OCI-LY1 (cell line): ENCODE data around the gene ZNF672.

ENCODE experiments used
- H2AFZ ChIP-seq: fragments of 200-600 bp; sonication (generic), shearing (Covaris generic); 2 replicates; pipeline ENCODE4 v1.6.0; 2014; ENCODE audit warnings: antibody characterized with exemption, mild to moderate bottlenecking, low read length
- H3F3A ChIP-seq: fragments of 200-600 bp; sonication (generic), shearing (Covaris generic); 2 replicates; pipeline ENCODE4 v1.6.0; 2014; ENCODE audit warnings: mild to moderate bottlenecking, antibody characterized with exemption, low read length, moderate library complexity; ENCODE audit not compliant: insufficient read depth
- H3K27ac ChIP-seq: fragments of 200-600 bp; sonication (generic); 2 replicates; pipeline ENCODE4 v1.5.1; 2014; ENCODE audit warnings: low read length, mixed run types, mild to moderate bottlenecking, low read depth; ENCODE audit not compliant: poor library complexity, severe bottlenecking
- H3K27me3 ChIP-seq: fragments of 200-600 bp; sonication (generic); 2 replicates; pipeline ENCODE4 v1.6.0; 2014; ENCODE audit warnings: antibody characterized with exemption, mild to moderate bottlenecking, low read length, moderate library complexity; ENCODE audit not compliant: insufficient read depth
- H3K36me3 ChIP-seq: fragments of 200-600 bp; sonication (generic); 2 replicates; pipeline ENCODE4 v1.6.1; 2014; ENCODE audit warnings: mild to moderate bottlenecking, antibody characterized with exemption, low read length, moderate library complexity, mixed read lengths; ENCODE audit not compliant: insufficient read depth
- H3K4me1 ChIP-seq: fragments of 200-600 bp; sonication (generic); 2 replicates; pipeline ENCODE4 v1.5.1; 2014; ENCODE audit warnings: mild to moderate bottlenecking, low read length, moderate library complexity; ENCODE audit not compliant: insufficient read depth, severe bottlenecking
- H3K4me2 ChIP-seq: fragments of 200-600 bp; sonication (generic), shearing (Covaris generic); 2 replicates; pipeline ENCODE4 v1.6.1; 2014; ENCODE audit warnings: low read length
- H3K4me3 ChIP-seq: fragments of 200-600 bp; sonication (generic); 2 replicates; pipeline ENCODE4 v1.5.1; 2014; ENCODE audit warnings: low read length, low read depth, mild to moderate bottlenecking, mixed read lengths; ENCODE audit not compliant: poor library complexity, severe bottlenecking
- H3K79me2 ChIP-seq: fragments of 200-600 bp; shearing (Covaris generic); 2 replicates; pipeline ENCODE4 v1.6.1; 2016; ENCODE audit warnings: mixed run types, low read length, mixed read lengths; ENCODE audit not compliant: insufficient read depth
- H3K9ac ChIP-seq: fragments of 200-600 bp; sonication (generic), shearing (Covaris generic); 2 replicates; pipeline ENCODE4 v1.6.1; 2014; ENCODE audit warnings: mild to moderate bottlenecking, low read length, mixed read lengths
- H3K9me2 ChIP-seq: fragments of 200-600 bp; sonication (generic), shearing (Covaris generic); 2 replicates; pipeline ENCODE4 v1.6.1; 2014; ENCODE audit warnings: low read depth, mild to moderate bottlenecking, low read length, mixed read lengths
- H3K9me3 ChIP-seq: fragments of 200-600 bp; shearing (Covaris generic); 2 replicates; pipeline ENCODE4 v1.6.1; 2014; ENCODE audit warnings: low read length, mixed read lengths
- H4K20me1 ChIP-seq: fragments of 200-600 bp; sonication (generic), shearing (Covaris generic); 2 replicates; pipeline ENCODE4 v1.6.0; 2016; ENCODE audit warnings: mild to moderate bottlenecking, low read length; ENCODE audit not compliant: insufficient read depth
- CTCF ChIP-seq: fragments of 200-600 bp; sonication (generic), shearing (Covaris generic); IDR thresholded peaks from 2 replicates; pipeline ENCODE4 v1.5.1; 2017; ENCODE audit warnings: mild to moderate bottlenecking, antibody characterized with exemption, low read length, moderate library complexity, mixed read lengths
- EZH2 ChIP-seq: fragments of 200-600 bp; sonication (generic), shearing (Covaris generic); IDR thresholded peaks from 2 replicates; pipeline ENCODE4 v1.8.0; 2017; ENCODE audit warnings: borderline replicate concordance, mixed run types, mild to moderate bottlenecking, antibody characterized with exemption, low read length, moderate library complexity, mixed read lengths

The ZNF672 gene

GRCh38 chr1:248840946-248841345 is 2.9 kb downstream of the ZNF672 start:
- TF ChIP-seq EZH2 (no peak), CTCF (no peak)
- no peak overlapping the region for H3K4me2 ChIP-seq
- no peaks in the 10 kb centered on the region for H3K9me3 ChIP-seq
- no peak overlapping the region for H3K9ac ChIP-seq
- H3K36me3 ChIP-seq = peaks cover 19% of the 10 kb centered on the region; the same call in 1 of the 2 replicates
- H2AFZ ChIP-seq = no peak overlapping the region
- H3K4me1 ChIP-seq = peaks cover 23% of the 10 kb centered on the region
- H3F3A ChIP-seq = no peaks in the 10 kb centered on the region
- H4K20me1 ChIP-seq = no peaks in the 10 kb centered on the region
- no peak overlapping the region for H3K4me3 ChIP-seq
- no peaks in the 10 kb centered on the region for H3K9me2 ChIP-seq
- no peak overlapping the region for H3K27ac ChIP-seq
- no peaks in the 10 kb centered on the region for H3K79me2 ChIP-seq
- H3K27me3 ChIP-seq = no peaks in the 10 kb centered on the region

GRCh38 chr1:248841702-248842395 is 3.8 kb downstream of the ZNF672 start:
- no peak for TF ChIP-seq EZH2
- TF ChIP-seq CTCF = peak; percentile 64
- Histone ChIP-seq H3F3A (no peaks in the 10 kb centered on the region), H3K4me1 (peaks cover 23% of the 10 kb centered on the region), H3K9ac (no peak overlapping the region), H3K9me2 (no peaks in the 10 kb centered on the region), H3K27ac (no peak overlapping the region), H2AFZ (no peak overlapping the region), H3K9me3 (no peaks in the 10 kb centered on the region), H3K79me2 (no peaks in the 10 kb centered on the region), H4K20me1 (no peaks in the 10 kb centered on the region), H3K4me3 (no peak overlapping the region), H3K27me3 (no peaks in the 10 kb centered on the region), H3K36me3 (peaks cover 28% of the 10 kb centered on the region), H3K4me2 (no peak overlapping the region)

- Histone ChIP-seq H3K4me3 (no peak overlapping the region), H4K20me1 (no peaks in the 10 kb centered on the region), H3K79me2 (no peaks in the 10 kb centered on the region), H2AFZ (no peak overlapping the region), H3K4me1 (peaks cover 15% of the 10 kb centered on the region), H3K9me2 (no peaks in the 10 kb centered on the region), H3K4me2 (no peak overlapping the region), H3F3A (no peaks in the 10 kb centered on the region), H3K9ac (no peak overlapping the region), H3K27ac (no peak overlapping the region), H3K9me3 (no peaks in the 10 kb centered on the region), H3K27me3 (no peaks in the 10 kb centered on the region), H3K36me3 (peaks cover 38% of the 10 kb centered on the region)
- no peak for TF ChIP-seq CTCF
- TF ChIP-seq EZH2 = no peak
Measured at GRCh38 chr1:248842781-248843331, 4.8 kb downstream of the ZNF672 start.
